GM13976 (cell line): ENCODE measurements around the gene NMT2.

ENCODE experiments used
- DNase-seq: peaks from one replicate; pipeline ENCODE4 v3.0.0; 2012; ENCODE audit warnings: low spot score
- in situ Hi-C: fragments of 300-500 bp; cut with MboI; formaldehyde crosslinking; loops from one replicate; pipeline ENCODE4 v1.12.0; 2022; ENCODE audit warnings: low sequenced_read_pairs, mixed read lengths, inconsistent platforms; ENCODE audit not compliant: unreplicated experiment
- TF ChIP-seq, protein P1 (sequence below): IDR thresholded peaks from 2 replicates; pipeline ENCODE4 v1.5.1; 2012; ENCODE audit warnings: borderline replicate concordance, mild to moderate bottlenecking; ENCODE audit not compliant: insufficient read depth; ENCODE audit errors: extremely low read depth, missing control alignments, control extremely low read depth

NMT2 gene

DNA sequence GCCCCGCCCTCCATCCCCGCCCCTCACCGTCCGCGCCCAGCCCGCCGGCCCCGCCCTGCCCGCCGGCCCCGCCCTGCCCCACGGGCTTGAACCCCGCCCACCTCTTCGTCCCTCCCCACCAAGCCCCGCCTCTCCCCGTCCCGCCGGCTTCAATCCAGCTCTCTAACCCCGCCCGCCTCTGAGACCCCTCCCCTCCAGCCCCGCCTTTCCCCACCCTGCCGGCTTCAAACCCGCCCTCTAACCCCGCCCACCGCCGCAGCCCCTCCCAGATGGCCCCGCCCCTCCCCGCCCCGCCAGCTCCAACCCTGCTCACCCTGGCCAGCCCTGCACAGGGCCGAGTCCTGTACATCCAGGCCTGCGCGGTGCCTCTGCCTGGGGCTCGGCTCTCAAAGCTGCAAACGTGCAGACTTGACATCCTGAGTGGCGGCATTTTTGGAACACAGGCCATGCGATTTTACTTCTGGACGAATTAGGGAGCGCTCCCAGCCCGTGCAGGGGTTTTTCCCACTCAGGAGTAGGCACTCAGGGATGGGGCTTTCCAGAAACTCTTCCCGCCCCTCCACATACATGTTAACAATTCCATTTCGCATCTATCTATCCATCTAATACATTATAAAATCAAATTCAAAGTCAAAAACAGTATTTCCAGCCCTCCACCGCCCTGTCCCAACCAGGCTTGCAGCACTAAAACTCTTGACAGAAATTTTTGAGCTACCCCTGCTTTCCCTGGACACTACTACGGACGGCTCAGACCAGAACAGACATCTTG is 477 bp upstream of the NMT2 start:
- peak; percentile 99 for DNase-seq
- TF ChIP-seq, protein P1, sequence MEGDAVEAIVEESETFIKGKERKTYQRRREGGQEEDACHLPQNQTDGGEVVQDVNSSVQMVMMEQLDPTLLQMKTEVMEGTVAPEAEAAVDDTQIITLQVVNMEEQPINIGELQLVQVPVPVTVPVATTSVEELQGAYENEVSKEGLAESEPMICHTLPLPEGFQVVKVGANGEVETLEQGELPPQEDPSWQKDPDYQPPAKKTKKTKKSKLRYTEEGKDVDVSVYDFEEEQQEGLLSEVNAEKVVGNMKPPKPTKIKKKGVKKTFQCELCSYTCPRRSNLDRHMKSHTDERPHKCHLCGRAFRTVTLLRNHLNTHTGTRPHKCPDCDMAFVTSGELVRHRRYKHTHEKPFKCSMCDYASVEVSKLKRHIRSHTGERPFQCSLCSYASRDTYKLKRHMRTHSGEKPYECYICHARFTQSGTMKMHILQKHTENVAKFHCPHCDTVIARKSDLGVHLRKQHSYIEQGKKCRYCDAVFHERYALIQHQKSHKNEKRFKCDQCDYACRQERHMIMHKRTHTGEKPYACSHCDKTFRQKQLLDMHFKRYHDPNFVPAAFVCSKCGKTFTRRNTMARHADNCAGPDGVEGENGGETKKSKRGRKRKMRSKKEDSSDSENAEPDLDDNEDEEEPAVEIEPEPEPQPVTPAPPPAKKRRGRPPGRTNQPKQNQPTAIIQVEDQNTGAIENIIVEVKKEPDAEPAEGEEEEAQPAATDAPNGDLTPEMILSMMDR, result no peak
- in situ Hi-C loops, result no loop called here

DNA sequence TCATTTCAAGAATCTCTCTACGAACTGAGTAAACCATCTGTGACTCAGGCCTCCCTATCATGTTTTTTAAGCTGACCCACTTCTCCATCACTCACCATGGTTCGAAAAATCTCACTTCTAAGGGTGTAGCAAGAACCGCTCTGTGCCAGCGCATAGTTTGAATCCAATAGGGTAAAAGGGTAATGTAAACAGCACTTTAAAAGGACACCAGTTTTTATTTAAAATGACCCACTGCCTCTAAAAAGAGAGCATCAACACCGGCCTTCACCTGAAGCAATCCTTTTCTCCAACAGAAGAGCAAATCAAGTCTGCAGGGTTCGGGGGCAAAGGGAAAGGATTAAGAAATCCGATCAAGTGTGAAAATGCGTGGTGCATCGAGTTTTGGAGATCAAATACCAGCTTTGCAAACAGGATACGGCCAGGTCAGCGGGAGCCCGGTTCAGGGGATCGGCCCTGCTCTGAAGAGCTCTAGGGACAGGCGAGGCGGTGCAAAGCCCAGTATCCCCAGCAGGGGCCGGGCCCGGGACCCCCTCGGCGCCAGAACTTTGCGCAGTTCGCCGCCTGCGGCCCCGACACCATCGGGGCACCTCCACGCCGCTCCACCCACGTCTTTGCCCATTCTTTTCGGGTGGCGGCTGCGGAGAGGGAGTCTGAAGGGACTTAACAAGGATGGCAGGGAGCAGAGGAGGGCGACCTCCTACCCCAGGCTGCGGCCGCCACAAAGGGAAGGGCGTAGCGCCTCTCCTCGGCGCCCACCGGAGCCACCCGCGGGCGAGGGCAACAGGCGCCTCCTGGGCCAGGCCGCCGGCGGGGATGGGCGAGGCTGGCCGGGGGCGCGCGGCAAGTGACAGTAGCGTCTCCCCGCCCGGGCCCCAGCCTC is 842 bp downstream of the NMT2 start:
- in situ Hi-C loops, result no loop called here
- peak; percentile 52 for DNase-seq
- TF ChIP-seq, protein P1, result peak; percentile 27

DNA sequence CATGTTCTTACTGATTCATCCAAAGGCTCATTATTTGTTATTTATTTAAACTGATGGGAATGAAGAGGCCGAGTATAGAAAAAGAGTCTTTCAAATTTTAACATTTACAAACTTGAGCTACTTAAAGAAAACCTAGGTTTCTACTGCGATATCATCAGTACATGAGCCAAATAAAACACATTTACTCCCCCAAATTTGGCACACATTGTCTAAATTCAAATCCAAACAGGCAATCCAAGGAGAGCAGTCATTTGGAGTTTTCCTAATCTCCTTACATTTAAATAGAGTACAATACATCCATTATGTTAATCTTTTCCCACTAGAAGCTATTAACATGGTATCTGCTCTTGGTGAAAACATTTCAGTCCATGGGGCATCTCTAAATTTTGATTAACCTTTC is 2.2 kb downstream of the NMT2 start:
- in situ Hi-C loops, result no loop called here
- no peak for DNase-seq

DNA sequence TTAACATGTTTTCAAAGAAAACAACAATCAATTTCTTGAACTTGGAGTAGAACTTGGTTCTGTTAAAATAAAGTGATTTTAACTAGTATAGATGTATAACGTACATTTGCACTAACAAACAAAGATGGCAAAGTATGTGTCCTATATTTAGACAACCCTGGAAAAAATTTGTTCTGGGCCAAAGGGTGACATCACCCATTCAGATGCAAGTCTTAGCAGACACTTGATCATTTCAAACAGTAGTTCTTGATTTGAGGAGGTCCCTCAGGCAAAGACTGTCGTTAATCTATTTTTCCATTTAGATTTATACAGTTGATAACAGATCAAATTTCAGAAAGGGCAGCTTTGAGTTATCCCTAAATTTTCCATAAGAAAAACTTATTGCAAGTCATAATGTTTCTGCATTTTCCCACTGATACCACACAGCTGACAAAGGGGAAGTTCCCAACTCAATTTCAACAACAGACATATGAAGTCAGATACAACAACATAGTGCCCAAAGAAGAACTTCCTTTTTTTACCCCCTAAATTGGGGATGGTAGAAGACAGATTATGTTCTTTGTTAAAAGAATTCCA is 5.2 kb downstream of the NMT2 start:
- in situ Hi-C loops, result no loop called here
- DNase-seq, result no peak
- TF ChIP-seq, protein P1, result no peak

More for the DNA sequence above, 2.2 kb downstream of the NMT2 start:
- TF ChIP-seq, protein P1, result no peak

DNA sequence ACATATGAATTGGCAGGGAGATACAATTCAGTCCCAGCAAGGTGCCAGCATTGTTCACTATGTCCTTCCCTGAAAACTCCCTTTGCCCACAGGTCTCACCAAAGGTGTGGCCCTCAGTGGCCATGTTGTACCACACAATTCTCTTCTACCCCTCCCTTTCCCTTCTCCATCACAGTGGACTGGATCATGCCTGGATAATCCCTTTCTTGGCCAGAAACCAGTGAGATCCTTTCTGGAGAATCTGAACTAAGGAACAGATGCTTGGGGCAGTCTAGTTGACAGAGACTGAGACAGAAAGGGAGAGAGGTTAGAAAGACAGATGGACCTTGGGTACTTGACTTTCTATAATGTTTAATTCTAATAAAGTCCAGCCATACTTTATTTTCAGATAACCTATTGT is 9.5 kb downstream of the NMT2 start:
- no peak for DNase-seq
- TF ChIP-seq, protein P1, result no peak
- in situ Hi-C loops, result no loop called here

DNA sequence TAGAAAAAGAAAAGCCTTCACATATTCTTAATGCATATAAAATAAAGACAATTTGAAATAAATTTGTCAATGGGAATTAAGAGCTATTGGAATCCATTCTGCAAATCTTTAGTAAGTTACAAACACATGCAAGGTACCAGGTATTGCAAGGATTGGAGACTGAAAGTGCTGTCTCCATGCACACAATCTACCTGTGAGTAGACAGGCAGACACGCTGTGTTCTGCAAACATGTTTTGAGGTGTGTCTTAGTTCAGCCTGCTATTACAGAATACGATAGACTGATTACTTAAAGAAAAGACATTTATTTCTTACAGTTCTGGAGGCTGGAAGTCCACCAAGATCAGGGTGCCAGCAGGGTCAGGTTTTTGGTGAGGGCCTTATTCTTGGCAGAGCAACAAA is 10.0 kb downstream of the NMT2 start:
- no peak for DNase-seq
- in situ Hi-C loops, result no loop called here
- TF ChIP-seq, protein P1, result no peak
